HepG2 (cell line): Measurements from ENCODE around the gene WDR70. TPM values are rescaled to one million over a fixed set of nuclear protein-coding genes. Genes with fewer than 3 reads are reported as not detected.

Experiments
- ATAC-seq: fragments of 200-7000 bp; cut with Tn5 transposase; 3 replicates; pipeline ENCODE4 v1.9.1; 2020; ENCODE audit warnings: mild to moderate bottlenecking, moderate library complexity
- BruUV-seq: library from RNA; stranded (reverse); fragments of 400-500 nt; replicated peaks from 2 replicates; lab custom pipeline; 2021; lab: Mats Ljungman, UMichigan
- CTCF ChIA-PET: fragments of 300-600 bp; formaldehyde crosslinking; extraction: SDS; loops from one replicate; lab custom pipeline; 2021; ENCODE audit warnings: low total read pairs, inconsistent platforms, low intra/inter-chr PET ratio; lab: Yijun Ruan, JAX
- POLR2A ChIA-PET: fragments of 350-600 bp; sonication (Branson Sonifier 250); formaldehyde crosslinking; loops from one replicate; lab custom pipeline; 2020; ENCODE audit warnings: antibody characterized with exemption, inconsistent platforms; lab: Yijun Ruan, JAX
- DNase-seq: peaks from one replicate; pipeline ENCODE4 v3.0.0-alpha.2; 2015; ENCODE audit warnings: low spot score
- FAIRE-seq: peaks from 3 replicates; lab custom pipeline; 2011; peaks lifted over from hg19 to GRCh38; lab: Jason Lieb, UNC
- H2AFZ ChIP-seq: one replicate; pipeline ENCODE4 v1.6.1; 2011; ENCODE audit warnings: low read length, inconsistent platforms
- H3K27ac ChIP-seq: fragments of 300-600 bp; 3 replicates; pipeline ENCODE4 v1.8.0; 2011; ENCODE audit warnings: mixed run types, mild to moderate bottlenecking, mixed read lengths, low read length, inconsistent platforms; ENCODE audit not compliant: insufficient read depth; ENCODE audit errors: extremely low read length
- H3K27me3 ChIP-seq, 2 experiments: fragments of 200-600 bp in 1 of 2; 2 replicates in 1 of 2; 3 replicates in 1 of 2; pipeline versions ENCODE4 v1.6.0 to v1.8.0; 2011; ENCODE audit warnings: low read length in 2 of 2, mild to moderate bottlenecking in 2 of 2, moderate library complexity in 2 of 2, inconsistent platforms in 1 of 2; ENCODE audit not compliant: insufficient read depth in 2 of 2, control insufficient read depth in 1 of 2
- H3K36me3 ChIP-seq, 2 experiments: fragments of 200-600 bp in 1 of 2; replicated peaks in 1 of 2; 2 replicates in 1 of 2; 3 replicates in 1 of 2; pipeline versions ENCODE4 v1.5.1 to v1.8.0; 2011; ENCODE audit warnings: low read length in 2 of 2, inconsistent platforms in 1 of 2; ENCODE audit not compliant: insufficient read depth in 2 of 2, control insufficient read depth in 1 of 2
- H3K4me1 ChIP-seq: 2 replicates; pipeline ENCODE4 v1.5.1; 2012; ENCODE audit warnings: low read length, inconsistent platforms; ENCODE audit not compliant: insufficient read depth
- H3K4me2 ChIP-seq: 2 replicates; pipeline ENCODE4 v1.6.0; 2011; ENCODE audit warnings: low read depth, low read length, inconsistent platforms
- H3K4me3 ChIP-seq, 3 experiments: fragments of 200-600 bp in 1 of 3; sonication (generic), shearing (Covaris generic) in 1 of 3; replicated peaks in 1 of 3; 2 replicates each; pipeline ENCODE4 v1.5.1; 2011 to 2016; ENCODE audit warnings: low read length in 3 of 3, inconsistent platforms in 2 of 3, low read depth in 2 of 3, mild to moderate bottlenecking in 2 of 3, control low read depth in 1 of 3, mixed read lengths in 1 of 3; ENCODE audit not compliant: insufficient read depth in 1 of 3
- H3K79me2 ChIP-seq: one replicate; pipeline ENCODE4 v1.6.1; 2011; ENCODE audit warnings: low read length, inconsistent platforms; ENCODE audit not compliant: insufficient read depth
- H3K9ac ChIP-seq: 2 replicates; pipeline ENCODE4 v1.6.0; 2011; ENCODE audit warnings: mild to moderate bottlenecking, low read depth, low read length, inconsistent platforms; ENCODE audit not compliant: insufficient read depth
- H3K9me3 ChIP-seq: 2 replicates; pipeline ENCODE4 v1.5.1; 2012; ENCODE audit warnings: mild to moderate bottlenecking, low read length
- H4K20me1 ChIP-seq: 2 replicates; pipeline ENCODE4 v1.6.0; 2011; ENCODE audit warnings: inconsistent platforms, mild to moderate bottlenecking, low read length, moderate library complexity; ENCODE audit not compliant: insufficient read depth
- CAMTA2 ChIP-seq: sonication (generic); formaldehyde crosslinking; IDR thresholded peaks from 2 replicates; pipeline ENCODE4 v1.4.0; 2020; ENCODE audit warnings: mild to moderate bottlenecking, missing genetic modification reagents, borderline replicate concordance
- CTCF ChIP-seq: sonication (generic); formaldehyde crosslinking; IDR thresholded peaks from 2 replicates; pipeline ENCODE4 v1.5.0; 2020; ENCODE audit warnings: mild to moderate bottlenecking, missing genetic modification reagents, moderate library complexity
- DZIP1 ChIP-seq: sonication (generic); formaldehyde crosslinking; IDR thresholded peaks from 2 replicates; pipeline ENCODE4 v1.5.0; 2020; ENCODE audit warnings: mild to moderate bottlenecking, missing genetic modification reagents
- PCBP2 ChIP-seq: fragments of 200-400 bp; formaldehyde crosslinking; optimal IDR thresholded peaks from 2 replicates; pipeline ENCODE3; 2018; ENCODE audit warnings: low read length, low read depth; ENCODE audit not compliant: poor library complexity, severe bottlenecking
- STAG1 ChIP-seq: sonication (generic); formaldehyde crosslinking; IDR thresholded peaks from 2 replicates; pipeline ENCODE4 v1.4.0; 2020; ENCODE audit warnings: missing genetic modification reagents
- ZNF33B ChIP-seq: sonication (generic); formaldehyde crosslinking; IDR thresholded peaks from 2 replicates; pipeline ENCODE4 v1.5.1; 2020; ENCODE audit warnings: mild to moderate bottlenecking, missing genetic modification reagents
- ZNF414 ChIP-seq: sonication (generic); formaldehyde crosslinking; IDR thresholded peaks from 2 replicates; pipeline ENCODE4 v1.5.0; 2020; ENCODE audit warnings: missing genetic modification reagents
- WGBS: methylation state at CpG from one replicate; pipeline ENCODE4 v1.1.6; 2017; ENCODE audit warnings: low lambda C conversion rate; 5-methylcytosine and 5-hydroxymethylcytosine counted together
- in situ Hi-C: cut with HindIII; loops from 2 replicates; pipeline ENCODE4 v1.10.0; 2017; ENCODE audit warnings: low pct_unique_long_range_greater_than_20kb; ENCODE audit not compliant: extremely low pct_ligation_motif_present
- intact Hi-C: fragments of 100-400 bp; cut with micrococcal nuclease; formaldehyde crosslinking; loops from one replicate; pipeline ENCODE4 v1.10.0; 2022; ENCODE audit not compliant: unreplicated experiment
- polyA plus RNA-seq, 8 experiments: library from polyadenylated mRNA; depleted of rRNA in 3 of 8; stranded (reverse) in 7 of 8; unstranded in 1 of 8; fragments of >200 nt; fragmentation: Illumina TruSeq in 4 of 8; extraction: Trizol in 4 of 8; gene quantifications; 2 replicates each; pipeline versions ENCODE4 v1.2.1 to v1.2.3, GENCODE V29; 2011 to 2016; ENCODE audit warnings: low read depth in 4 of 8, missing spikeins in 1 of 8, mixed read lengths in 1 of 8; ENCODE audit not compliant: insufficient read depth in 1 of 8
- total RNA-seq, 5 experiments: library from RNA; depleted of rRNA; stranded (reverse); fragments of >200 nt; fragmentation: Illumina TruSeq; extraction: Trizol; gene quantifications; 2 replicates each; pipeline ENCODE4 v1.2.3, GENCODE V29; 2016; ENCODE audit warnings: low read depth in 1 of 5

Gene WDR70
- total and polyA plus RNA-seq, 2 of the 13 experiments (the other 11 are each of a cell fraction or from before 2014, with no cell fraction given) = 14.6 to 30.6 TPM

- Histone ChIP-seq H3K4me1 (no peaks in the 10 kb centered on the region), H3K36me3 (peaks cover 0 to 7% of the 10 kb centered on the region in 2 experiments; a peak in 3 of 5 replicates), H3K9ac (no peak overlapping the region), H3K27me3 (no peaks in the 10 kb centered on the region), H3K79me2 (no peaks in the 10 kb centered on the region), H3K27ac (no peak overlapping the region)
- FAIRE-seq (no peak), ATAC-seq (no peak)
- CTCF ChIA-PET = no interaction called here
- intact Hi-C loops = no loop called here
- TF ChIP-seq PCBP2 (no peak), DZIP1 (CRISPR knock-in tag) (no peak), STAG1 (CRISPR knock-in tag) (peak; percentile 50), CAMTA2 (CRISPR knock-in tag) (no peak), ZNF414 (no peak), CTCF (CRISPR knock-in tag) (peak; percentile 32), ZNF33B (CRISPR knock-in tag) (no peak)
- TF ChIP-seq, all 625 proteins: peak for 2
- in situ Hi-C loops = no loop called here
- Histone ChIP-seq H4K20me1 (no peaks in the 10 kb centered on the region), H3K9me3 (no peaks in the 10 kb centered on the region), H2AFZ (no peak overlapping the region), H3K4me2 (no peak overlapping the region), H3K4me3 (no peak overlapping the region)
- POLR2A ChIA-PET = no interaction called here
- 100% methylated on average over 2 of the region's 2 CpGs for WGBS
- peak; percentile 2 for DNase-seq
- BruUV-seq = no TSS peak
These were observed 116.1 kb downstream of the WDR70 start for GRCh38 chr5:37495210-37495609.
